ENCODE data around the gene MTA2.

MTA2 gene

DNA sequence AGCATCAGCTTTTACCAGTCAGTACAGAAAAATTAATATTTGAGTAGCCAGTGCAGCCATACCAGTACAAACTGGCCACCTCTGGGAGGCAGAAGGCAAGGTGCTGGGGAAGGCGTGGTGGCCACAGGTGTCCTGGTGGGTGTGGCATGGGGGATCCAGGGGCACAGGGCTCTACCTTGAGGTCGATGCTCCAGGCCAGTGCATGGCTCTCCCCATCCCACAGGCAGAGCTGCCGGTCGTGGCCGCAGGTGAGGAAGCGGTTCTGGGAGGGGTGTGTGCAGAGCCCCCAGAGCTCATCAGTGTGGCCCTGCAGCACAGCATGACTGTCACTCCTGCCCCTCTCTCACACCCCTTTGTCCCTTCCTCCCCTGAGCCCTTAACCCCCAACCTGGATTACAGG, 3.8 kb upstream of the MTA2 start:
- H3K4me3 Mint-ChIP-seq = no peak overlapping the region

DNA sequence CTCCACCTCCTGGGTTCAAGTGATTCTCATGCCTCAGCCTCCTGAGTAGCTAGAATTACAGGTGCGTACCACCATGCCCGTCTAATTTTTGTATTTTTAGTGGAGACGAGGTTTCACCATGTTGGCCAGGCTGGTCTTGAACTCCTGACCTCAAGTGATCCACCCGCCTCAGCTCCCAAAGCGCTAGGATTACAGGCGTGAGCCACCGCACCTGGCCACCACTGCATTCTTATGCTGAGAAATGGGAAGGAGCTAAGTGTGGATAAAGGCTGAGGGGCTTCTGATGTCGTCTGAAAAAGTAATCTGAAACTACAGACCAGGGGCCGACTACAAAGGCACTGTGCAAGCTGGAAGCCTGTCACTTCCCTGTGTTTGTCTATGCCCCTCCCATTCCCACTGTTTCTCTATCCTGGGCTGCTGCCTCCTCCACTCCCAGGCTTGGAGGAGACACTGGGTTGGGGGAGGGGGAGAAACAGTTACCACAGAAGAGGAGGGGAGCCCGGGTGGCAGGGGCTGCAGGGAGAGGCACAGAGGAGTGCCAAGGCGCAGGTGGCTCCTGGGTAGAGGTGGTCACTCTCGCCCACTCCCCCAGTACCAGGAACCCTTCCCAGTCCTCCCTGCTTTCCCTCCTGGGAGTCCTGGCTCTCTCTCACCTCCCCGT, 2.9 kb upstream of the MTA2 start:
- Mint-ChIP-seq H3K4me1 (peaks cover 58% of the 10 kb centered on the region), H3K36me3 (peaks cover 73% of the 10 kb centered on the region)
- no peak for ATAC-seq

More for the DNA sequence above, 3.8 kb upstream of the MTA2 start:
- no peaks in the 10 kb centered on the region for H3K27me3 Mint-ChIP-seq
- H3K9me3 Mint-ChIP-seq = no peaks in the 10 kb centered on the region
- peaks cover 56% of the 10 kb centered on the region for H3K4me1 Mint-ChIP-seq
- H3K27ac Mint-ChIP-seq = no peak overlapping the region
- no peak for ATAC-seq
- peaks cover 65% of the 10 kb centered on the region for H3K36me3 Mint-ChIP-seq

DNA sequence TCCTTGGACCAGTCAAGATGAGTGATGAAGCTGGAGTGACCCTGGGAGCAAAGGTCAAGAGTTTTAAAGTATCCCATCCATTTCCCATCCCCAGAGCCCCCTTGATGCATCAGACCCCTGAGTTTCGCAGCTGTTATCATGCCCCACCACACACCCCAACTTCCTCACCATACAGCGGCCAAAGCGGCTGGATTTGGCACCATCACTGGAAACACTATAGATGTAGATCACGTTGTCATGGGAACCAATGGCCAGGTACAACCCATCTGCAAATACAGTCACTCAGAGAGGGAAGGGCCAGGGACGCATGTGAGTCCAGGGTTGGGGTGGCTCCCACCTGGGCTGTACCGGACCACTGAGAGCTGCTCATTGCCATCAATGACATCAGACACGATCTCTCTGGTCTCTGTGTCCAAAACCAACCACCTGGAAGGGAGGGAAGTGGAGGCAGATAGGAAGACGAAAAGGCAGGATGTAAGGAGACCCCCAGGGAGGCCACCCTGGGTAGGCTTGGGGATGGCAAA, 2.2 kb upstream of the MTA2 start:
- H3K36me3 Mint-ChIP-seq = peaks cover 73% of the 10 kb centered on the region
- H3K9me3 Mint-ChIP-seq = peaks cover 3% of the 10 kb centered on the region
- no peak for ATAC-seq
- H3K4me1 Mint-ChIP-seq = peaks cover 61% of the 10 kb centered on the region
- no peaks in the 10 kb centered on the region for H3K27me3 Mint-ChIP-seq
- peak overlapping the region; percentile 6 for H3K27ac Mint-ChIP-seq
- peak overlapping the region; percentile 25 for H3K4me3 Mint-ChIP-seq

More for the DNA sequence above, 2.9 kb upstream of the MTA2 start:
- Mint-ChIP-seq H3K27ac (no peak overlapping the region), H3K27me3 (no peaks in the 10 kb centered on the region), H3K4me3 (no peak overlapping the region), H3K9me3 (peaks cover 2% of the 10 kb centered on the region)

DNA sequence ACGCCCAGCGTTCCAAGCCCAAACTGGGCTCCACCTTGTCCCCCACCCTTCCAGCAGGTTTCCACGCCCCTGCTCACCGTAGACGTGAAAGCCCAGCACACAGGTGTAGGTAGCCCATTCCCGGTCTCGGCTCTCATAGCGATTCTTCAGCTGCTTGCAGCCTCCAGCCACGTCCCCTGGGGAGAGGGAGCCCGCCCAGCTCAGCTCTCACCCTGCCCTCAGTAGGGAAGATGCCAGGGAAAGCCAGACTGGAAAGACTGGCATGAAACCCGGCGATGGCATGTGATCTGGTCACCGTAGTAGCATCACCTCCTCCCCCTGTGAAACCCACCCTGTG, 1.4 kb upstream of the MTA2 start:
- peaks cover 62% of the 10 kb centered on the region for H3K4me1 Mint-ChIP-seq
- peaks cover 75% of the 10 kb centered on the region for H3K36me3 Mint-ChIP-seq
- H3K27ac Mint-ChIP-seq = peak overlapping the region; percentile 6
- no peaks in the 10 kb centered on the region for H3K27me3 Mint-ChIP-seq
- no peak for ATAC-seq
- H3K9me3 Mint-ChIP-seq = peaks cover 3% of the 10 kb centered on the region
- peak overlapping the region; percentile 30 for H3K4me3 Mint-ChIP-seq

DNA sequence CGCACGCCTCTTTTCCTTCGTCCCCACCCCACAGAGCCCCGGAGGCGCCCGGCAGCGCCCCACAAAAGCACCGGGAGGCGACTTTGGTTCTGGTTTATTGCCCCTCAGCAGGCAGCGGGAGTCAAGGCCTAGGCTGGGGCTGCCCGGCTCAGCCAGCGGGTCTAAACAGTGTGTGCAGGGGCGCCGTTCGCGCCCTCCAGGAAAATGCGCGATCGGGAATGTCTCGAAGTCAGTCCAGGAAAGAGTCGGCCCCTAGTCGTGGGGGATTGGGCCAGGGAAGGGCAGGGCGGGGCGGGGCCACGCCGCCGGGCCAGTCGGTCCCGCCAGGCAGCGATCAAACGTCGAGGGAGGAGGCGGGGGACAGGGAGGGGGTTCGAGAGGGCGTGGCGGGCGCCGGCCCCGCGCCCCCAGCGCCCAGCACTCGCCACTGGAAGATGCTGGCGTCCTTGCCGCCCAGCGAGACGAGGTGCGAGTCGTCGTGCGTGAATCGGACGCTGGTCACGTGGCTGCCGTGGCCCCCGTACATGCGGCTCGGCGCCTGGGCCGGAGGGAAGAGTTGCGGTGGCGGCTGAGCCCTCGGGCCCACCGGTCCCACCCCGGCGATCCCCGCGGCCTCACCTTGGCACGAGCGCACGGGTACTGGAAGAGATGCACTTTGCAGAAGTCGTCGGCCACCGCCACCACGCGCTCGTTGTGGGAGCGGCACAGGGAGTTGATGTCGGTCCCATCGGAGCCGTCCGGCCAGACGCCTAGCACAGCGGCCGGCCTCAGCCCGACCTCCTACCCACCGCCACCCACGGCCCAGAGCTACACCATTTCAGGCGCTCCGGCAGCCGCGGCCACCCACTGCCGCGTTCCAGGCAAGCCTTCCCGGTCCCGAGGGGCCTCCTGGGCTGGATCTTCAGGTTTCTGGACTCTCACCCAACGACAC, 741 bp upstream of the MTA2 start:
- ATAC-seq = no peak
- peaks cover 3% of the 10 kb centered on the region for H3K9me3 Mint-ChIP-seq
- H3K4me3 Mint-ChIP-seq = peak overlapping the region; percentile 89
- H3K27ac Mint-ChIP-seq = peak overlapping the region; percentile 86
- peaks cover 62% of the 10 kb centered on the region for H3K4me1 Mint-ChIP-seq
- H3K27me3 Mint-ChIP-seq = no peaks in the 10 kb centered on the region
- peaks cover 75% of the 10 kb centered on the region for H3K36me3 Mint-ChIP-seq

DNA sequence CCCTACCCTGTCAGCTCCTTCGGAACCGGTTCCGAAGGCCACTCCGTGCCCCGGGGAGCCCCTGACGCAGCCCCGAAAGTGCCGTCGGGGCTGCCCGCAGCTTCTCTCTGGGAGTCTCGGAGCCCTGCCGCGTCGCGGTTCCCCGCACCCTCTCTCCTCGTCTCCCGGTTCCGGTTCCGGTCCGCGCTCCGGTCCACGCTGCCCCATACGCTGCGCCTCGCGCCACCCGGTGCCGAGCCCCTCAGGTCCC, 618 bp downstream of the MTA2 start:
- Mint-ChIP-seq H3K27ac (peak overlapping the region; percentile 86), H3K36me3 (peaks cover 75% of the 10 kb centered on the region), H3K4me3 (peak overlapping the region; percentile 89), H3K27me3 (no peaks in the 10 kb centered on the region), H3K9me3 (peaks cover 3% of the 10 kb centered on the region), H3K4me1 (peaks cover 64% of the 10 kb centered on the region)
- peak; percentile 45 for ATAC-seq

DNA sequence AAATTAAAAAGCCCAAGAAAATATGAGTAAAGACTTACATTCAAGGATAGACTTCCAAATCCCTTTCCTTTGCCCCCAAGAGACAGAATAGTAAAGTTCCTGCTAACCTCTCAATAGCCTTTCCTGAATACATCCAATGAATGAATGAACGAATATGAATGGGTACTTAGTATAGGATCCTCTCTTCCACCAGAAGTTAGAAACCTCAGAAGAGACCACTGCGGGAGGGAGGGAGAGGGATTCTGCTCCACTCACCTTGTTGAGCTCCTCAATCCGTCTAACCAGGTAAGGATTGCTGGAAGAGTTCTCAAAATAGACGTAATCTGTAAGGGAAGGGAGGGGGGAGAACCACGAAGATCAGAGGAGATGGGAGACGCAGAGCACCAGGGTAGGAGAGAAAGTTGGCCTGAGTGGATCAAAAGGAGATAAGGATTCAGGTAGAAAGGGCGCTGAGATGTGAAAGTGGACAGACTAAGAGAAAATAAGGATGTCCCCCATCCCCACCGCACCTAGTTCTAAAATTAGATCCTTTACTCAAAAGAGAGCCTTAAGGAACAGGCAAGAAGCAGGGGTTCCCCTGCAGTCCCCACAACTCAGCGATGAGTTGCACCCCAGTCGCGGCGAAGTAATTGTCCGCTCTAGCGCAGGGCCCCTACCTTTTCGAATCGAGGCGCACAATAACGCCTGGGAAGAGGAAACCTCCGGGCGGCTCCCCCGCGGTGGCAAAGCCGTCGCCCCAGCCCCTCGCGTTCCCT, 1.1 kb downstream of the MTA2 start:
- Mint-ChIP-seq H3K4me3 (peak overlapping the region; percentile 89), H3K27ac (peak overlapping the region; percentile 86), H3K4me1 (peaks cover 64% of the 10 kb centered on the region)

DNA sequence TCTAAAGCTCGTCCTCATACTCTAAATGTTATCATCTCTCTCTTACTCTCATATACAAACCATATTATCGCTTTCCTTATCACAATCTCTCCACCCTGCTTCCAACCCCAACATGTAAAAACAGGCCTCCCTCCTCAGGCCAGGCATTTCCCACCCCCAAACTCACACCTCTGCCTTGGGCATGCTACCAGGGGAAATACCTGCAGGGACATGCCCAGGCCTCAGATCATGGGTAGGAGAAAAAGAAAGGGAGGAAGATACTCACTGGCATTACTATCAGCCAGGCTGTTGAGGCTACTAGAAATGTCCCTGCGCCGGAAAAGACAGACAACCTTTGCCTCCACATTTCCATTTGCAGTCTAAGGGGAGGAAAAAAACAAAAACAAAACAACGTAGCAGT, 1.8 kb downstream of the MTA2 start:
- Mint-ChIP-seq H3K9me3 (peaks cover 3% of the 10 kb centered on the region), H3K27ac (peak overlapping the region; percentile 86), H3K4me3 (peak overlapping the region; percentile 89), H3K4me1 (peaks cover 59% of the 10 kb centered on the region), H3K27me3 (no peaks in the 10 kb centered on the region), H3K36me3 (peaks cover 74% of the 10 kb centered on the region)
- no peak for ATAC-seq

More for the DNA sequence above, 1.1 kb downstream of the MTA2 start:
- ATAC-seq = no peak
- H3K27me3 Mint-ChIP-seq = no peaks in the 10 kb centered on the region
- peaks cover 75% of the 10 kb centered on the region for H3K36me3 Mint-ChIP-seq
- peaks cover 3% of the 10 kb centered on the region for H3K9me3 Mint-ChIP-seq

DNA sequence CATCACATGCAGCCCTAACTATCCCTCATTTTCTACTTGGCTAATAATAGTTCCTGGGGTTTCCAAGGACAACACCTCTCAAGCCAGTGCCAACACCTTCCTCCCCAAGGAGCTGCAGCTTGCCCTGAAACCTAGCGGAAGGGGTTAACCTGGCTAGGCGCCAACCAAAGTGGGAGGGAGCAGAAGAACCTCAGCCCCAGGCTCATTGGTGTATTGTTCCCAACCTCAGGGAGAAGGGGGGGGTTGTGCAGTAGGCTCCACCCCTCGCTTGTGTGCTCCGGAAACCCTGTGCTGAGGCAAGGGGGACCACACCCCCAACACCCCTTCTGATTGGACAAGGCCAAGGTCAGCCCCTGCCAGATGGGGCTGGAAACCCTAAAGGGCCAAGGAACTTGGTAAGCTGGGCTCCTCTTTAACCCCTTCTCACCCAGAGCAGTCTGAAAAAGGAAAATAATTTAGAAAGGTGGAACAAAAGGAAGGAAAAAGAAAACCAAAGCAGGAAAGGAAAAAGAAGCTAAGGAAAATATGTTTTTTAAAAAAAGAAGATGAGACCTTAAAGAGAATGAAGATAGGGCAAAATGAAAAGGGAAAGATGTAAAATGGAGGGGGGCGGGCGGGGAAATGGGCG, 2.5 kb downstream of the MTA2 start:
- peak overlapping the region; percentile 86 for H3K27ac Mint-ChIP-seq
- H3K4me1 Mint-ChIP-seq = peaks cover 64% of the 10 kb centered on the region
- peak; percentile 84 for ATAC-seq

DNA sequence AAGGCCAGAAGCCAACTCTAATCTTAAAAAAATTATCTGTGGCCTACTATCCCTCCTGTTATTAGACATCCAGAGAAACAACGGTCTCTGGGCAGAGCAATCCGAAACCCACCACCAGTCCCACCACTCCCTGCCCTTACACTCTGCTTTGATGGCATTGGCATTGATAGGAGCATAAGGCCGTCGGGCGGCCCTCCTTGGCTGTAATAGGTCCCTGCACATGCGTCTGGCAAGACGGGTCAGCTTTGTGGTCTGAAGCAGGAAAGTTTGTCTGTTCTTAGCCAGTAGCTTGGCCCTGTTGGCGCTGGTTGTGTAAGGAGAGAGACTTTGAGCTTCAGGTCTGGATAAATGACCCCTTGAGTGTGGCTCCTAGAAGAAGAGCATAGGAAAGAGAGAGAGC, 6.5 kb downstream of the MTA2 start:
- H3K27ac Mint-ChIP-seq = peak overlapping the region; percentile 93
- H3K4me1 Mint-ChIP-seq = peaks cover 71% of the 10 kb centered on the region
- peaks cover 3% of the 10 kb centered on the region for H3K9me3 Mint-ChIP-seq
- peaks cover 73% of the 10 kb centered on the region for H3K36me3 Mint-ChIP-seq
- H3K4me3 Mint-ChIP-seq = no peak overlapping the region
- ATAC-seq = no peak
- H3K27me3 Mint-ChIP-seq = no peaks in the 10 kb centered on the region

More for the DNA sequence above, 2.5 kb downstream of the MTA2 start:
- no peaks in the 10 kb centered on the region for H3K27me3 Mint-ChIP-seq
- peaks cover 78% of the 10 kb centered on the region for H3K36me3 Mint-ChIP-seq
- H3K4me3 Mint-ChIP-seq = peak overlapping the region; percentile 84
- H3K9me3 Mint-ChIP-seq = peaks cover 3% of the 10 kb centered on the region

DNA sequence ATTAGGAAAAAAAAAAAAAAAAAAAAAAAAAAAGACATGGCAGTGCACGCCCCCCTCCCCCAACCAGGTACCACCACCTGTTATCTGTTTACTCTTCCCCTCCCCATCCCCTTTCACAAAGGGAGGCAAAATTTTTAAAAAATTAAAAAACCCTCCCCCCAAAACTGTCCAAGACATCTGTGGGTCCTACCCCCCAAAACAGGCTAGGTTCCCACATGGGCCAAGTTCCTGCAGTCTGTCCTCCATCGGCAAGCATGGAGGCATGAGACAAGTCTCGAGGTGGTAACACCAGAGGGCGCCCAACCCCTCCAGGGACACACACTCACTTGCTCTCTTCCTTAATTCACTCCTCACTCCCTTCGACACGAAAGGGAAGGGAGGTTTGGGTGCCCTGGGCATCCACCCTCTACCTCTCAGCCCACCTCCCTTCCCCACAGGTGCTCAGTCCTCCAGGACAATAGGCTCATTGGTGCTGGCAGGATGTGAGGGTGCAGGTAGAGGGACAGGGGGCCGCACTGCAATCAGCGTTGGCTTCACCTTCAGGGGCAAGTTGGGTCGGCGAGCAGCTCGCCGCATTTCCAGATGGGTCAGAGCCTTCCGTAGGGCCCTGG, 8.1 kb downstream of the MTA2 start:
- Mint-ChIP-seq H3K4me3 (peak overlapping the region; percentile 25), H3K36me3 (peaks cover 57% of the 10 kb centered on the region), H3K4me1 (peaks cover 59% of the 10 kb centered on the region)

DNA sequence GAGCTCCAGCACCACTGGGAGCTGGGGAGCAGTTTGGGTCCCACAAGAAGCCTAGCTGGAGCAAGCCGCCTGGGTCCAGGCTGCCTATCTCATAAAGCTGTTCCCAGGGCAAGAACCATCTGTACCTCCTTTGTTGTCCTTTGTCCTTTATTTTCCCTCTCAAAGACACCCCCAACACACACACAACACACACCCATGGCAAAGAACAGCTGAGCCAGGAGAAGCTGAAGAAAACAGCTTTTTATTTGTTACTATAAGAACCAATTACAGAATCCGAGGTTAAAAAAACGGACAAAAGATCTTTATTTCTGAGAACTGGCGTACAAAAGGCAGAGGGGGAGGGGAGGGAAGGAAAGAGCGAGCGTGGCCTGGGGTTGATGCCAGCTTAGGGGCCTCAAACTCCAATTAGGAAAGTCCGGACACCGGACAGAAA, 8.7 kb downstream of the MTA2 start:
- peaks cover 51% of the 10 kb centered on the region for H3K36me3 Mint-ChIP-seq
- H3K4me3 Mint-ChIP-seq = no peak overlapping the region
- H3K9me3 Mint-ChIP-seq = no peaks in the 10 kb centered on the region
- H3K4me1 Mint-ChIP-seq = peaks cover 54% of the 10 kb centered on the region
- H3K27me3 Mint-ChIP-seq = no peaks in the 10 kb centered on the region
- peak overlapping the region; percentile 93 for H3K27ac Mint-ChIP-seq
- ATAC-seq = no peak

More for the DNA sequence above, 8.1 kb downstream of the MTA2 start:
- H3K9me3 Mint-ChIP-seq = no peaks in the 10 kb centered on the region
- no peaks in the 10 kb centered on the region for H3K27me3 Mint-ChIP-seq
- ATAC-seq = no peak
- H3K27ac Mint-ChIP-seq = peak overlapping the region; percentile 93

DNA sequence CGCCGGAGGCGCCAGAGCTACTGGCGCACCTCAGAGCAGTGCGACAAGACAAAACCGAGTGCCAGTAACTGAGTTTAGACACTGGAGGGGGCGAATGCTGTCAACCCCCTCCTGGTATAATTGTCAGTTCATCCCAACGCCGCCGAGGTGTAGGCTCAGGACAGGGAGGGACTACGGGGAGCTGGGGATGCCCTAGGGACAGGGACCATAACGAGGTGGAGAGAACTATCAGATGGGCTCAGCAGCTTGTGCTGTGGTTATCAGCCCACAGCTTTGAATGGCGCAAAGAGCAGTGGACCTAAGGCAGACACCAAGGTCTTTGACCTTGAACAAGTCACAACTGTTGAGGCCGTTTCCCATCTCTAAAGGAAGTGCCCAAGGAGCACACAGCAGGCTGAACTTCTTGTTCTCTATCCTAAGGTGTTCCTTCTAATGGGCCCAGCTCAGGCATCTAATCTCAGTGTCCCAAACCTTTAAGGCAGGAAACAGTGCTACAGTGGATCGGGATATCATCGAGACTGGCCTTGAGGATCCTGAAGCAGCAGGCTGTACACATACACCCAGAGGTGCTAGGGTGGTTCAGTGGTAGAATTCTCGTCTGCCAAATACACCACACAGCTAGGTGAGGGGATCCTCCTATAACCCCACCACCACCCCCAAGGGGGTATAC, 9.4 kb downstream of the MTA2 start:
- H3K4me3 Mint-ChIP-seq = peak overlapping the region; percentile 97
- no peaks in the 10 kb centered on the region for H3K9me3 Mint-ChIP-seq
- peaks cover 47% of the 10 kb centered on the region for H3K4me1 Mint-ChIP-seq
- no peak for ATAC-seq
- peaks cover 44% of the 10 kb centered on the region for H3K36me3 Mint-ChIP-seq
- no peaks in the 10 kb centered on the region for H3K27me3 Mint-ChIP-seq
- peak overlapping the region; percentile 93 for H3K27ac Mint-ChIP-seq
